ENCODE data around the gene KLF11. TPM values are rescaled to one million over a fixed set of nuclear protein-coding genes. Genes with fewer than 3 reads are reported as not detected.

The KLF11 gene
- total RNA-seq, 2 donors from 2014 or later: 25.7 to 32.6 TPM

GRCh38 chr2:10071176-10071575 is 27.8 kb downstream of the KLF11 start:
- TF ChIP-seq POLR2A (IDR thresholded peaks at IDR 0.05): no peak
- TF ChIP-seq, protein P1, sequence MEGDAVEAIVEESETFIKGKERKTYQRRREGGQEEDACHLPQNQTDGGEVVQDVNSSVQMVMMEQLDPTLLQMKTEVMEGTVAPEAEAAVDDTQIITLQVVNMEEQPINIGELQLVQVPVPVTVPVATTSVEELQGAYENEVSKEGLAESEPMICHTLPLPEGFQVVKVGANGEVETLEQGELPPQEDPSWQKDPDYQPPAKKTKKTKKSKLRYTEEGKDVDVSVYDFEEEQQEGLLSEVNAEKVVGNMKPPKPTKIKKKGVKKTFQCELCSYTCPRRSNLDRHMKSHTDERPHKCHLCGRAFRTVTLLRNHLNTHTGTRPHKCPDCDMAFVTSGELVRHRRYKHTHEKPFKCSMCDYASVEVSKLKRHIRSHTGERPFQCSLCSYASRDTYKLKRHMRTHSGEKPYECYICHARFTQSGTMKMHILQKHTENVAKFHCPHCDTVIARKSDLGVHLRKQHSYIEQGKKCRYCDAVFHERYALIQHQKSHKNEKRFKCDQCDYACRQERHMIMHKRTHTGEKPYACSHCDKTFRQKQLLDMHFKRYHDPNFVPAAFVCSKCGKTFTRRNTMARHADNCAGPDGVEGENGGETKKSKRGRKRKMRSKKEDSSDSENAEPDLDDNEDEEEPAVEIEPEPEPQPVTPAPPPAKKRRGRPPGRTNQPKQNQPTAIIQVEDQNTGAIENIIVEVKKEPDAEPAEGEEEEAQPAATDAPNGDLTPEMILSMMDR (IDR thresholded peaks at IDR 0.05): no peak
- Histone ChIP-seq H3K27ac (no peak overlapping the region), H3K4me3 (no peak overlapping the region), H3K36me3 (replicated peaks in 1 of 2; ENCODE audit: insufficient read depth in 1 of 2, low read depth in 2 of 2) (no peaks in the 10 kb centered on the region), H3K27me3 (no peaks in the 10 kb centered on the region), H3K4me1 (peaks cover 17% of the 10 kb centered on the region), H3K9me3 (no peaks in the 10 kb centered on the region)
- WGBS, 2 donors: 89 to 90% methylated on average over 9 to 16 of the region's 16 CpGs
- DNase-seq (no peak), ATAC-seq (no peak)
- intact Hi-C loops (cut with DNase I): no loop called here

GRCh38 chr2:10071595-10071994 is 28.2 kb downstream of the KLF11 start:
- Histone ChIP-seq H3K4me1 (peaks cover 17% of the 10 kb centered on the region), H3K4me3 (no peak overlapping the region), H3K27ac (no peak overlapping the region), H3K9me3 (no peaks in the 10 kb centered on the region), H3K36me3 (replicated peaks in 1 of 2; ENCODE audit: insufficient read depth in 1 of 2, low read depth in 2 of 2) (no peaks in the 10 kb centered on the region), H3K27me3 (no peaks in the 10 kb centered on the region)
- intact Hi-C loops (cut with DNase I): no loop called here
- TF ChIP-seq, protein P1 (IDR thresholded peaks at IDR 0.05): no peak
- TF ChIP-seq POLR2A (IDR thresholded peaks at IDR 0.05): no peak
- WGBS, 2 donors: 82 to 86% methylated on average over 4 to 7 of the region's 7 CpGs
- DNase-seq: no peak
- no peak for ATAC-seq

GRCh38 chr2:10072656-10073480 is 29.5 kb downstream of the KLF11 start:
- Histone ChIP-seq H3K27me3 (no peaks in the 10 kb centered on the region), H3K36me3 (replicated peaks in 1 of 2; ENCODE audit: insufficient read depth in 1 of 2, low read depth in 2 of 2) (no peaks in the 10 kb centered on the region), H3K9me3 (no peaks in the 10 kb centered on the region), H3K27ac (peak overlapping the region in 1 of 4 donors; percentile 26), H3K4me1 (peaks cover 17% of the 10 kb centered on the region), H3K4me3 (no peak overlapping the region)
- intact Hi-C loops (cut with DNase I): no loop called here
- DNase-seq (peak; percentile 88 to 91 (median 90)), ATAC-seq (peak; percentile 94)
- WGBS, 2 donors: 21 to 30% methylated on average over 17 to 19 of the region's 20 CpGs
- no peak for TF ChIP-seq POLR2A (IDR thresholded peaks at IDR 0.05)
- TF ChIP-seq, protein P1 (IDR thresholded peaks at IDR 0.05): peak; percentile 85 to 96 (median 90)

DNA sequence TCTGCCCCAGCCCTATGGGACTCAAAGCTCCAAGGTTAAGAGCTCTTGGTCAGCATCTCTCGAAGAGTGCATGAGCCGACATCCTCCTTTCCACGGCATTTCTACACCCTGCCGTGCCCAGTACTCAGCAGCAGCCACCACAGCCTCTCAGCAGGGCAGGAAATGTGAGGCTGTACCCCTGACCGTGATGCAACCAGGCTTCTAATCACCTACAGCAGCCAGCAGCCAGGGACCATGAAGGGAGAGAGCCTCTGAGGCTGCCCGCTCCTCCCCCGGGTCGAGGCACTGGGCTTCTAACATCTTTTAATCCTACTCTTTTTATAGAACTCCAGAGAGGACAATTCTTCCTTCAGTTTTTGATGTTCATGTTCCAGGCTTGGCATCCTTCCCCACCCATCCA is 30.4 kb downstream of the KLF11 start:
- no peak for TF ChIP-seq POLR2A (IDR thresholded peaks at IDR 0.05)
- TF ChIP-seq, protein P1 (IDR thresholded peaks at IDR 0.05): no peak
- intact Hi-C loops (cut with DNase I): no loop called here
- H3K4me1 ChIP-seq: peaks cover 18% of the 10 kb centered on the region
- no peaks in the 10 kb centered on the region for H3K36me3 ChIP-seq (replicated peaks in 1 of 2; ENCODE audit: insufficient read depth in 1 of 2, low read depth in 2 of 2)
- H3K27me3 ChIP-seq: no peaks in the 10 kb centered on the region
- no peak overlapping the region for H3K4me3 ChIP-seq
- no peak for DNase-seq
- no peaks in the 10 kb centered on the region for H3K9me3 ChIP-seq
- peak overlapping the region in 1 of 4 donors; percentile 21 for H3K27ac ChIP-seq
- 55 to 73% methylated on average over 8 of the region's 8 CpGs for WGBS, 2 donors
- no peak for ATAC-seq

GRCh38 chr2:10075101-10075500 is 31.8 kb downstream of the KLF11 start:
- Histone ChIP-seq H3K4me1 (peaks cover 26% of the 10 kb centered on the region), H3K27ac (no peak overlapping the region), H3K9me3 (no peaks in the 10 kb centered on the region), H3K4me3 (no peak overlapping the region), H3K27me3 (no peaks in the 10 kb centered on the region), H3K36me3 (replicated peaks in 1 of 2; ENCODE audit: insufficient read depth in 1 of 2, low read depth in 2 of 2) (no peaks in the 10 kb centered on the region)
- DNase-seq (no peak), ATAC-seq (no peak)
- intact Hi-C loops (cut with DNase I): no loop called here
- TF ChIP-seq, protein P1 (IDR thresholded peaks at IDR 0.05): no peak
- TF ChIP-seq POLR2A (IDR thresholded peaks at IDR 0.05): no peak
- 76 to 77% methylated on average over 13 of the region's 13 CpGs for WGBS, 2 donors

All from body of pancreas (tissue), 4 donors.